ENCODE results near the gene ARID3B.
A peak's percentile ranks its signal among the peaks of the same experiment; 100 is the strongest.
"Not testable (repeated sequence)": the region's sequence is repeated elsewhere in the genome, so short reads cannot be mapped to it uniquely, and the experiment has no call there.

Gene ARID3B

DNA sequence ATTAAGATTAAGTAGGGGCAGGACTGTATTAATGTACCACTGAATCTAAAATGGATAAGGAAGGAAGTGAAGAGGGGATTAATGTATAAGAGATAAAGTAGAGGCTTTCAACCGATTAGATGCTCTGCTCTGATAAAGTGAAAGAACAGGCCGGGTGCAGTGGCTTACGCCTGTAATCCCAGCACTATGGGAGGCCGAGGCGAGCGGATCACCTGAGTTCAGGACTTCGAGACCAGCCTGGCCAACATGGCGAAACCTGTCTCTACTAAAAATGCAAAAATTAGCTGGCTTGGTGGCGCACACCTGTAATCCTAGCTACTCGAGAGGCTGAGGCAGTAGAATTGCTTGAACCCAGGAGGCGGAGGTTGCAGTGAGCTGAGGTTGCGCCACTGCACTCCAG is 1.5 kb upstream of the ARID3B start:
- not testable (repeated sequence) for DNase-seq

DNA sequence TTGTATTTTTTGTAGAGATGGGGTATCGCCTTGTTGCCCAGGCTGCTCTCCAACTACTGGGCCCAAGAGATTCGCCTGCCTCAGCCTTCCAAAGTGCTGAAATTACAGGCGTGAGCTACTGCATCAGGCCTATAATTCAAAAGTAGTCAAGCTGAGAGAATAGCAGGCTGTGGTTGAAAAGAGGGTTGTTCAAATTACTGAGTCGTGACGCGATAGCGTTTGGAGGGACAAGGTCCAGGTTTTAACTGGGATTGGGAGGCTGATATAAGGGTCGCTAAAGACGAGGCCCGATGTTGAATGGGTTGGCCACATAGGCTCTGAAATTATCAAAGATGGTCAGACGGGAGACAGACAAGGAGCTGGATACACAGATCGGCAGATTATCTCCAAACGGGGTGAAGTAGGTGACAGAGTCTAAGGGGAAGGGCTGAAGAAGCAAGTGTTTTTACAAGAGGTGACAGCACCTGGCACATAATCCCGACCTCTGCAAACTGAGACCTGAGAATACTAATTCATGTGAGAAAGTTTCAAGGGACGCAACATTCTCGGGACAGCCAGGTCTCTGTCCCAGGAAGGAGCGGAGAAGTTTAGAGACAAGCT is 759 bp upstream of the ARID3B start:
- no peak for DNase-seq

DNA sequence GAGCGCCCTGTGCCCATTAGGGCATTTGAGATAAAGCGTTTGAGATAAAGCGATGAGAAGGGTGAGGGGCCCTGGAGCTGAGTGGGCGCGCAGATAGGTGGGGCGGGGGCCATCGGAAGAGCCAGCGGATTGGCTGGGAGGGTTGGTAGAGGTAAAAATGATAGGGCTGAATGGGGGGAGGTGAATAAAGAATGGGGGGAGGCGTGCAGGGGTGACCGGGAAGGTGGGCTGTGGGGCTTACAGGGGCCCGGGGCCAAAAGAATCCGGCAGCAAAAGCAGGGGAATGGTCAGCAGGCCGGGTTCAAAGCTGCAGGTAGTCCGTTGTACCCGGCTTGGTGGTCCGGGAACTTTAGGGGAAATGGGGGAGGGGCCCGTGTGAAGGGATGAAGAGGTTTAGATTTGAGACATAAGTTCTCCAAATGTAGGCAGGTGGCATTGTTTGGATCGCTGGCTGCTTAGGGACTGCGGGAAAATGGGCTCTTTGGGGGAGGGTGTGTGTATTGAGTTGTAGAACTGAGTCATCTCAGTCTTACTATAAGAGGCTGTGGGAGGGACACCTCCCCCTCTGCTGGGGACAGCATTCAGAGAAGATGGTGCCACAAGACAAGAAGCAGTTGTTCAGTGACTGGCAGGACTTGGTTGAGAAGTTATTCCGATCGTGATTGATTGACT is 610 bp downstream of the ARID3B start:
- DNase-seq: no peak

DNA sequence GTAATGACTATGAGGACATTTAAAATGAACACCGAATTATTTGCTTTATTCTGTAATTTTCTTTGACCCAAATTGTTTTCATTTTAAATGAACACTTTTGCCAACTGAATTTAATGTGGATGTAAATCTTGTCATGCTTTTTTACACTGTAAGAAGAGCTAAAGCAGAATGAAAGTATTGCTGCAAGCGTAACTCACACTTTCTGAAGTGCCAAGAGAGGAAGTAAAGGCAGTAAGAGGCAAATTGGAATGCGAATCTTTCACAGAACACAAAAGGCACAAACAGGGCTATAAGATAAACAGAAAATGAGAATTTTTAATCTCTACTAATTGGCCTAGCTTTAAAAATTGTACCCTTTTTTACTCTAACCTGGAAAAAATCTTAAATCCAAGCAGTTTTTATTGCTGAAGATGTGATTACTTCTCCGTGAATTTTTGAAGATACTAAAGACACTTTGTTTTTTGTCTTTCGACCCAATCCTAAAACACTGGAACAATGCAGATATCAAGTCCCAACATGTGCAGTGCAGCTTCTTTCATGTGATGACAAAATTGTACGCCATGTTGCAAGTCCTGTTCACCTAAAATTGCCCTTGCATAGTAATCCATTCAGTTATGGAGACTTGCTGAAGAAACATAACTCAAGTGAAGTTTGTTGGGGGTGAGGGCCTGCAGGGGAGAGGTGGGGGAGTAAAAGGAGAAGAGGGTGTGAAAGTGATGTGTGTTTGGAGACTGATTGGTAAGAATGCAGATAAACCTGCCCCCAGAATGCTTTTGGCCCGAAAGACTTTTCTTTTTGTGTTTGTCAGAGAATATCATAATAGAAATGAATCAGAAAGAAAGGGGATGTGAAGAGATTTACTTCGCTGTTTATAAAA is 1.4 kb downstream of the ARID3B start:
- no peak for DNase-seq

DNA sequence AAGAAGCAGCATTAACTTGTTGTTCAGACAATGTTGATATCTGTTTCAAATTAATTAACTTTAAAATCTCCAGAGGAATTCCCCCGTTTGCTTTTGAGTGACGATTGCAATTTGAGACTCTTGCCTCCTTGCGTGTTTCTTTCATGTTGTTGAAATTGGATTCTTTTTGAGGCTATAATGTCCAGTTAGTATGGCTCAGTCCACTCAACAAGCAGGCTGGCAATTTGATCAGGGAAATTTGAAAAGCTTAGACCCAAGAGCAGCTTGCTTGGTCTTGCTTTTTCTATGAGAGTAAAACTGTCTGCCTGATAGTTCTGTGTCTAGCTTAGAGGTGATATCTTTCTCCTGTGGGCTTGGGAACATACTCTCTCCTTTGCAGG is 2.0 kb downstream of the ARID3B start:
- DNase-seq: no peak

DNA sequence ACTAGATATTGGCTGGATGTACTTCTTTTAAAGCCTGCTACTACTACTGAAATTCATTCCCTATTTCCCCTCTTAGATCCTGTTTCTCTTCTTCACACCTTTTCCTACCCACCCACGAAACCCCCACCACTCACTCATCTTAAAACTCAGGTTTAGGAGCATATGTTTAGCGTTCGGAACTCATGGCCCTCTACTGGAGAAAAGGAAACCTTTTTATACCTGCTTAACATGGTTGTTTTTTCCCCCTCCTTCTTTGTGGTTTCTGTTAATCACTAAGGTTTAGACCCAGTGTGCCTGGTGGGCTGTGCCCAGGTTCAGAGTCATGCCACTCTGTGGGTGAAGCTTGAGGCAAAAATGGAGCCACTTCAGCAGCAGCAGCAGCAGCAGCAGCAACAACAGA is 2.6 kb downstream of the ARID3B start:
- no peak for DNase-seq

DNA sequence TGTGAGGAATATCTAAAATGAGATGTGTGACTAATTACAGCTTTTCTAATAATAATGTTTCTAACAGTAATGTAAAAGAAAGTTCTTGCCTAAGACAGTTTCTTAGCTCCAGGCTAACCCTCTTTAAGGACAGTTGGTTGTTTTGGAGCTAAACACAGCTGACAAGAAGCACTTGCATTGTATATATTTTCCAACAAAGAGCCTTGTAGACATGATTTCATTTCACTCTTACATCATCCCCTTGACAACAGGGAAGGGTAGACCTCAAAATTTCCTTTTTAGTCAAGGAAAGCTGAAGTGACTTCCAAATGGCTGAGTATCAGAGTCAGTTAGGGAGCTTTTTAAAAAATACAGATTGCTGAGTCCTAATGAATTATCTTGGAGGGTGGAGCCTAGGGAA is 4.1 kb downstream of the ARID3B start:
- DNase-seq: no peak

DNA sequence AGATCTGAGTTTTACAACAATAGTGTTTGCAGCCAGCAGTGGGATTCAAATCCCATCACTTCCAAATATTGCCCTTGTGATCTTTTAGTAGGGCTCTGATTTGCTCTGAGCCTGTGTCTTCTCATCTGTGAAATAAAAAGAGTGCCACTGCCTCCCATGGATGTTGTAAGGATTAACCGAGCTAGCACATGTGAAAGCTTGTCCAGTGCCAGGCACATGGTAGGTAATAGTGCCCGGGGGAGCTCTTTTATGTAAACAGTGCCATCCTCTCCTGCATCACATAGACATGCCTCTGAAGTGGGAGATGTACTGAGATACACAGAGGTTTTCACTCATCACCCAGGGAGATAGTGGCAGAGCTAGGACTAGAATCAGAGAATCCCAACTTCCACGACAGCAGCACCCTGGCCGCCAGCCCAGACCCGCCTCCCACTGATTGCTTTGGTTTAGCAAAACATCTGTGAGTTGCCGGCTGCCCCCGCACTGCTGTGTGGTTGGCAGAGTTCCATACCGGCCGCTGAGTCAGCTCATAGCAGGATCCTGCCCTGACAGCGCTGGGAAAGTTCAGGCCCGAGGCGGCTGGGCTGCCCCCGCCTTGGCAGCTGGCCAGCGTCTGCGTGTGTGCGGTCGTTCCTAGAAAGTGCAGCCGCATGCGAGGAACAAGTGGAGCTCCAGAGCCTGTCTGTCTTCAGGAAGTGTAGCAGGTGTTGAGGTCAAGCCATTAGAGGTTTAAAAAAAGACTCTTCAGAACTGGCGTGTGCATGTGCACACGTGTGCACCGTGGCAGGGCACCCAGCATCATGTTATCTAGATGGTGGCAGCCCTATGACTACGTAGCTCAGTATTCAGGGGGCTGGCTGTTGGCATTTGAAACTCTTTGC is 5.0 kb downstream of the ARID3B start:
- peak; percentile 71 for DNase-seq

DNA sequence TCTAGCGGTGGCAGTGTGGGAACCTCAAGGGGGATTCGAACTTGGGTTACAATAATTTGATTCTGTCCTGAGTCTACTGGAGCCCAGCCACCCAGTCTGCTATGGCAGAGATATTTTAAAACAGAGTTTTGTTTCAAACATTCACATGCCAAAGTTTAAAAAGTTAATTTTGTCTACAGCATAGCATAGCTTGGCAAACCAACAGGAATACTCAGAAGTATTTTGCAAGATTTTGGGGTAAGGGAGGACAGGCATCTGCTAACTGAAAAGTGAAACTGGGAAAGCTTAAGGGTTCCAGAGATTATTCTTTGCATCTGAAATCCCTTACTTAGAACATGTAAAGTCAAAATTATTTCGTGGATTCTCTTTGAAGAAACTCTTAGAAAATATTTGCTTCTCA is 6.6 kb downstream of the ARID3B start:
- DNase-seq: no peak

DNA sequence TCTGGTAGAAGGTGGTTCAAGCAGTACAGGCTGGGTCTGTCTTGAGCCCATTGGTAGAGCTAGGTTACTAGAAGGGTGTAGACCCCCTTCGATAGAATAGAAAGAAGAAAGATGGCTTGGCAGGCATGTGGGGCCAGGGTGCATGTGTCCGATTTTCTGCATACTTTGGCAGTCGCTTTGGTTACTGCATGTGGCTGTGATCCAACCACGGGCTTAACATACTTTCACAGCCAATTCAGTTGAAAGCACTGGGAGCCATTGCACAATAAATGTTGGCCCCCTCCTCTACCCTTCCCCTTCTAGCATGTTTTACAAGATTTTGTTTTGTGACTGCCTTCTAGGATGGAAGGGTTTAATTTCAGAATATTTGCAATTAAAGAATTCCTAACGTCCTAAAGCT is 7.2 kb downstream of the ARID3B start:
- DNase-seq: no peak

DNA sequence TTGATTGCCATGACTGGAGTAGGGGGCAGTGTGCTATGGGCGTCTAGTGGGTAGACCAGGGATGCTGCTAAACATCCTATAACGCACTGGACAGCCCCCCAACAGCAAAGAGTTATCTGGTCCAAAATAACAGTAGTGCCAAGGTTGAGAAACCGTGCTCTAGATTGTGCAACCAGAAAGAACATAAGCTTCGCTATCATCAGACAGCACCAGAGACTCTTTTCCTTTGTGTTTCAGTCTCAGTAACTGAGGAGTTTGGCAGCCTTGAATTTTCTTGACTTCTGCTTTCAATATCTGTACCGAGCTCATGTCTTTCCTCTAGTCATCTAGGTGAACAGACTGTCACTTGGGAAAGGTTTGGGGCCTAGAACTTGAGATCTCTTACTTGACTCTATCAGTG is 8.8 kb downstream of the ARID3B start:
- DNase-seq: no peak

DNA sequence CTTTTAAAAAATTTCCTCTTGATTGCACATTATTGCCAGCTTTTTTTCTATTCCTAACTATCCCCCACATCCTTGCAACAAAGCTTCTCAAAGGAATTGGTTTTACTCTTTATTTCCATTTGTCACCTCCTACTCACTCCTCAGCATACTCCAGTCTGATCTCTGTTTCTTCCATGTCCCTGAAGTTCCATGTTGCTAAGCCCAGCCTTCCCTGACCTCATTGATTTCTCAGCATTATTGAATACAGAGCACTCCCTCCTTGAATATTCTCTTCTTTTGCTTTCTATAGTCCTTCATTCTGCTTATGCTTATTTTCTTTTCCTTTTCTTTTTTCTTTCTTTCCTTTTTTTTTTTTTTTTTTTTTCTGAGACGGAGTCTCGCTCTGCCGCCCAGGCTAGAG is 10.7 kb downstream of the ARID3B start:
- DNase-seq: no peak

DNA sequence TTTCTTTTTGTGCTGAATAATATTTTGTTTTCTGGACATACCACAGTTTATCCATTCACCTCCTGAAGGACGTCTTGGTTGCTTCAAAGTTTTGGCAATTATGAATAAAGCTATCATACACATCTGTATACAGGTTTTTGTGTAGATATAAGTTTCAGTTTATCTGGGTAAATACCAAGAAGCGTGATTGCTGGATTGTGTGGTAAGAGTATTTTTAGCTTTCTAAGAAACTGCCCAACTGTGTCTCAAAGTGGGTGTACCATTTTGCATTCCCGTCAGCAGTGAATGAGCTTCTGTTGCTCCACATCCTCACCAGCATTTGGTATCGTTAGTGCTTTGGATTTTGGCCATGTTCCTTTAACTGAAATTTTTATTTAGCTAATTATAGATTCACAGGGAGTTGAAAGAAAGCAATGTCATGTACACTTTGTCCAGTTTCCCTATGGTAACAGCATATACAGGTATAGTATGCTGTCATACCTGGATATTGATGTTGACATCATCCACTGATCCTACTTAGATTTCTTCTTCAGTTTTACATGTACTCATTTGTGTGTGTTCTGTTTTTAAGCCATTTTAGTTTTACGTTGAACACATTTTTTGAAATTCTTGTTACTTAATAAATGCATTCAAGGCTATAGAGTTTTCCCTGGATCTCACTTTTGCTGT is 11.9 kb downstream of the ARID3B start:
- no peak for DNase-seq

DNA sequence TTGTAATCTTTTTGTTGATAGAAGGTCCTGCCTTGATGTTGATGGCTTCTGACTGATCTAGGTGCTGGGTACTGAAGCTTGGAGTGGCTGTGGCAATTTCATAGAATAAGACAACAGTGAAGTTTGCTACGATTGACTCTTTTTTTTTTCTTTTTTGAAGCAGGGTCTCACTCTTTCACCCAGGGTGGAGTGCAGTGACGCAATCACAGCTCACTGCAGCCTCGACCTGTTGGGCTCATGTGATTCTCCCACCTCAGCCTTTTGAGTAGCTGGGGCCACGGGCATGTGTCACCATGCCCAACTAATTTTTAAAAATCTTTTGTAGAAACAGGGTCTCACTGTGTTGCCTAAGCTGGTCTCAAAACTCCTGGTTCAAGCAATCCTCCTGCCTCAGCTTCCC is 14.2 kb downstream of the ARID3B start:
- DNase-seq: no peak

DNA sequence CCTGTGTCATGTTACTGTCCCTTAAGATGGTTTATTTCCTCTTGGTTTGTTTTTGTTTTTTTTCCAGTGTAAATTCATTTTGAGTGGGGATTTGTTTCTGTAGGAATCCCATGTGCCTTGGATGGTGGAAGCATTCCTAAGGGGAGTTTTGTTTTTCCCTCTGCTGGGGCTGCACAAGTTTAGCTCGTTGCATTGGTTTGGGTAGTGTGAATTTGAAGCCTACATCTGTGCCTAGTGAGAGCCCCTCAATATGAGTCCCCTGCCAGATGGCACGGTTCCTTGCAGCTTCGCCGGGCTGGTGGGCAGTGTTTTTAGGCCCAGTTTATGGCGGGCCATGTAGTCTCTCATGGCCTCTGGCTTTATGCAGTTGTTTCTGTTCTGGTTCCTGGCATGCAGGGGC is 17.7 kb downstream of the ARID3B start:
- DNase-seq: no peak

DNA sequence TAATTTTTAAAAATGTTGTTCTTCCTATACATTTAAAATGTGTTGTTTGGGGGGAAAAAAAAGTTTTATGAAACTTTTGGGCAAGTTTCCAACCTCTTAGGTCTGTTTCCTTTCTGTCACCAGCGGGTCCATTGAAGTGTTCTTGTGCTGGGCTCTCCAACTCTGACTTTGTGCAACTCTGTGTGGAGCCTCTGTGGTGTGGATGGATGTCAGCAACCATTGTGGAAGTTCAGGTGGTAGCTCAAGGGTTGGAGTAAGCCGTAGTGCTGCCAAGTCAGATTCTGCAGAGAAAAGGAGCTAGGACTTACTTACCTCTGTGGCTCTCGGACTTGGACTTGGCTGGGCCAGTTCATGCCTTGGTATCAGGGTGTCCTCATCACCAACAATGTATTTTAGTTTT is 22.4 kb downstream of the ARID3B start:
- DNase-seq: no peak

DNA sequence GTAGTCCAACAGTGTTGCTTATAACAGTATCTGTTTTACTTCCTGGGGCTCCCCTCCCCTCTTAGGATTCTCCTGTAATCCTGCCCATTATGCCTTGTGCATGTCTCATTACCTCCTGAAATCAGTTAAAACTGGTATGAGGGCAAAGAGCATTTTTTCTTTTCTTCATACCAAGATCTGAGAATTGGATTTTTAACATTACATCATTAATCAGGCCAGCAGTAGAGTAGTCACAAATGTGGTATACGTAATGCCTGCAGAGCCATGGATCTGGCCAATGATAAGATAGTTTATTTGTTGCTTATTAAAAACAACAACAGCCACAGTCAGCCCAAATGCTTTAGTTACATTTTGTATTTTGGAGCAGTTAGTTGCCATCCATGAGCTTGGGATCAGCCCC is 23.2 kb downstream of the ARID3B start:
- DNase-seq: no peak

DNA sequence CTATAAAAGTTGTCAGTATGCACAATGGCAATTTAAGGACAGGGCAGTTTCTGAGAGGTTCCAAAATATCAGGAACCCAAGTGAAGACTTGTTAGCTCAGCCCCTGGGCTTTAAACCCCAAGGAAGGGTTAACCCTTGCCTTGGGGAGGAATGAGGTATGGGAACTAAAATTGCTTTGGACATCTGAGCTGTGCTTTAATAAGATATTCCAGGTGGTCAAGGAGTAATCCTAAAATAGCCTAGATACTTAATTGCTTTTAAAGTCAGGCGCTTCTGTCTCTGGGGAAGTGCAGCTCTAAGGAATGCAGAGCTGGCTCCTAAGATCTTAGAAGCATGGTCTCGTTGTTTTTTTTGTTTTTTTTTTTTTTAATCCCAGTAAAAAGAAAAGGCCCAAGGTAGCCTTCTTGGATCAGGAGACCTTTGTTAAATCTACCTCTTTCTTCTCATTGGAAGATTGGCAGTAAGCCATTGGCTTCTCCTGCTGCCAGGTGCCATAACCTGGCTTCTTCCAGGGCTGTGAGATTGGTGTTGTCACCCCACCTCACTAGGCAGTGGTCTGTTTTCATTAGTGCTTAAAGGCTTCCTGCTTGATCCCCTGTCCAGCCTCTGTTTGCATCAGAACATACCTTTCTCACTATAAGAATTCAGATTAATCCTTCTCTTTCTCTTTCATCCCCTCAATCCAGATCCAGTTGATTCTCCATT is 24.5 kb downstream of the ARID3B start:
- no peak for DNase-seq

DNA sequence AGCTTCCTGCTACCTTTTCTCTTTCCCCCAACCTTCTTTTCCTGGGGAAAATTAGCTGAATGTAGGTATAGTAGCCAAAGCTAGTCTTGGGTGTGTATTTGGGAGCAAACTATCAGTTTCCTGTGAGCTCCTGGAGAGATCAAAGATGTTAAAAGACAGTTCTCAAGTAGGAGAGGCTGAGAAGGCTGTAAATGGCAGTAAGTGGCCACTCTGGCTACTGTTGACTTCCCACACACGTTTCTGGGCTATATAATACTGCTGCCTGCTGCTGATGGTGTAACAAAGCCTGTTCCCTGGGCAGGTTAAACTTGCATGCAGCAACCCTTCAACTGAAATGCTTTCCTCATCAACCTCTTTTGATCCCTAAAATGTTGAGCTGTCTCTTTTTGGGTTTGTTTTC is 27.6 kb downstream of the ARID3B start:
- DNase-seq: no peak

DNA sequence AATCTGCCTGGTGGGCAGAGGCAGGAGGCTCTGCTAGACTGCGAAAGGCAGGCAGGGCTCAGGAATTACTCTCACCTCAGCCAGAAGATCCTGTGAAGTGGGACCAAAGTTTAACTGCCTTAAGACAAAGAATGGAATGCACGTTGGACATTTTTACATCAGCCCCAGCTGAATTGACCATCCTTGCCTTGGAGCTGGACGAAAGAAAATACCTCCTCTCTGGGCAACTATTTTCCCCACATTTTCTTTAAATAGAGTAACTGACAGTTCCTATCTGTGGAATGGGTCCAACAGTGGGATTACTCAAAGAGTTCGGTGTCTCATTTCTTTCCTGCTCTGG is 28.7 kb downstream of the ARID3B start:
- no peak for DNase-seq

DNA sequence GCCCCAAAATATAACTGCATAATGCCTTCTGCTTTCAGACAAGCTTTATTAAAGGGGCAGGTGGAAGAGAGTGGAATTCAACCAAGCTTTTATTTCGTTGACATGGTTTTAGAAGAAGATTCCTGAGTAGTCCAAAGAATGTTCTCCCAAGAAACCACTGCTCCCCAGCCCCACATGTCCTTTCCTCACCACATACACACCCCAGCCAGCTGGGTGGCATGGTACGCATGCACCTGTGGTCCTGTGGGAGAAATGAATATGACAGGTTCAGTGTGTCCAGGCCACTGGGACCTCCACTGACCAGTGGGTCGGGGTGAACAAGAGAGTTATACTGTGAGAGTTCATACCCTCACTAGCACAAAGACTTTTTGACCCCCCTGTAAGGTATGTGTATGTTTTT is 30.2 kb downstream of the ARID3B start:
- no peak for DNase-seq

DNA sequence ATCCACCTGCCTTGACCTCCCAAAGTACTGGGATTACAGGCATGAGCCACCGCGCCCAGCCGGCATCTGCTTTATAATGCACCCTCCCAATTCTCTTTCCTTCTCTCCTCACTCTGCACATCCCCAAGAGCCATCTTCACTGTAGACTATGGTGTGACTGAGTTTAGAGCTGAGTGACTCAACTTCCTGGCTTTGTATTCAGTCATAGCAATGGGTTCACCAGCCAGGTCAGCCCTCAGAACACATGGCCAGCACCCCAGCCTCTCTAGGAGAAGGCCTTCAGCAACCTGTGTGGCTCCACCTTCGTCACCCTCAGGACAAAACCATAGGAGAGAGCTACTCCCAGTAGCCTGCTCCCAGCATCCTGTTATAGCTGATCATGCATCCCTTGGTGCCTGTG is 33.0 kb downstream of the ARID3B start:
- DNase-seq: no peak
